Measurements from ENCODE around the gene JAG1. TPM values are rescaled to one million over a fixed set of nuclear protein-coding genes. Genes with fewer than 3 reads are reported as not detected.

The JAG1 gene
- total and polyA plus RNA-seq, 2 of the 4 experiments (the other 2 are of a cell fraction) = 10.2 to 22.6 TPM

DNA sequence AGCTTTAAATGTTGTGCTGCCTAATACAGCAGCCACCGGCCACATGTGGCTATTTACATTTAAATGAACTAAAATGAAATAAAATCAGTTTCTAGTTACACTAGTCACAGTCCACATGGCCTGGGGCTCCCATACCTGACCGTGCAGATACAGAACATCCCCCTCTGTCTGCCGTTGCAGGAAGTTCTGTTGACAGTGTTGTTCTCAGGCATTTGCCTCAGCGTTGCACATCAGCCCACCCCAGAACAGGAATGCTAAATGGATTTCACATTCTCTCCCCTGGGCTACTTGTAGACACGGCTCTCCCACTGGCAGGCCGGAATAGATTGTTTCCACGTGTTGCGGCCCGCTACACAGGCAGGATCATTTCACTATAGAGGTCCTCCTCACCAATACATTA, 26.3 kb downstream of the JAG1 start:
- H4K20me1 ChIP-seq (ENCODE audit: insufficient read depth, low read length) = peaks cover 5% of the 10 kb centered on the region
- no peak overlapping the region for H4K91ac ChIP-seq (ENCODE audit: insufficient read depth, low read depth, low read length)
- peaks cover 20% of the 10 kb centered on the region for H3K9me1 ChIP-seq (ENCODE audit: insufficient read depth, low read length)
- H3K27me3 ChIP-seq (ENCODE audit: control insufficient read depth, insufficient read depth, low read length) = no peaks in the 10 kb centered on the region
- H3K23ac ChIP-seq (ENCODE audit: low read depth, low read length) = no peak overlapping the region
- H3K4me3 ChIP-seq (ENCODE audit: insufficient read depth, low read depth, low read length) = no peak overlapping the region
- H2BK15ac ChIP-seq (ENCODE audit: low read depth, low read length) = no peak overlapping the region
- TF ChIP-seq, protein P1, sequence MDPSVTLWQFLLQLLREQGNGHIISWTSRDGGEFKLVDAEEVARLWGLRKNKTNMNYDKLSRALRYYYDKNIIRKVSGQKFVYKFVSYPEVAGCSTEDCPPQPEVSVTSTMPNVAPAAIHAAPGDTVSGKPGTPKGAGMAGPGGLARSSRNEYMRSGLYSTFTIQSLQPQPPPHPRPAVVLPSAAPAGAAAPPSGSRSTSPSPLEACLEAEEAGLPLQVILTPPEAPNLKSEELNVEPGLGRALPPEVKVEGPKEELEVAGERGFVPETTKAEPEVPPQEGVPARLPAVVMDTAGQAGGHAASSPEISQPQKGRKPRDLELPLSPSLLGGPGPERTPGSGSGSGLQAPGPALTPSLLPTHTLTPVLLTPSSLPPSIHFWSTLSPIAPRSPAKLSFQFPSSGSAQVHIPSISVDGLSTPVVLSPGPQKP (IDR thresholded peaks at IDR 0.05; ENCODE audit: borderline replicate concordance, low read depth, low read length) = no peak
- TF ChIP-seq RAD21 (IDR thresholded peaks at IDR 0.05; ENCODE audit: low read length) (peak; percentile 8; the same call in 1 of the 2 replicates), SMC3 (IDR thresholded peaks at IDR 0.05; ENCODE audit: low read depth, low read length) (no peak)
- peak overlapping the region; percentile 11; the same call in 1 of the 2 replicates for H3K4ac ChIP-seq (ENCODE audit: low read depth, low read length)
- POLR2A ChIA-PET (ENCODE audit: unreplicated experiment) = no interaction called here
- peaks cover 27% of the 10 kb centered on the region for H3K4me1 ChIP-seq (ENCODE audit: control insufficient read depth, insufficient read depth, low read length)
- CTCF ChIA-PET = no interaction called here
- H3K9ac ChIP-seq (ENCODE audit: low read depth, low read length) = no peak overlapping the region
- WGBS, 2 experiments (ENCODE audit: extremely low coverage in 2 of 2, insufficient read length in 1 of 2) = 68% methylated on average over 3 of the region's 9 CpGs; no CpG with 5 or more reads in 1 of the 2 experiments
- peak overlapping the region; percentile 67; the same call in 1 of the 2 replicates for H2AK5ac ChIP-seq (ENCODE audit: low read depth, low read length)
- in situ Hi-C loops (cut with MboI; ENCODE audit: low sequenced_read_pairs) = loop anchor here (5.0 kb wide), 1 partner anchor 85 kb away; no protein-coding TSS in a partner anchor
- H3K27ac ChIP-seq (ENCODE audit: insufficient read depth, low read length) = no peak overlapping the region
- no peak overlapping the region for H3K18ac ChIP-seq (ENCODE audit: low read depth, low read length)
- no peak overlapping the region for H3K14ac ChIP-seq (replicated peaks; ENCODE audit: low read depth, low read length)
- H4K8ac ChIP-seq (ENCODE audit: low read depth in 2 of 2, low read length in 2 of 2) = no peak overlapping the region
- no peak overlapping the region for H4K5ac ChIP-seq (ENCODE audit: low read depth, low read length)
- BruUV-seq (replicated peaks) = no TSS peak
- H3K56ac ChIP-seq (ENCODE audit: extremely low read depth, insufficient read depth, low read length) = no peak overlapping the region
- no peak overlapping the region for H2AK9ac ChIP-seq (replicated peaks; ENCODE audit: low read depth, low read length, poor library complexity)
- H2BK20ac ChIP-seq (ENCODE audit: low read depth, low read length) = no peak overlapping the region
- dilution Hi-C loops (cut with HindIII; ENCODE audit: low sequenced_read_pairs, unreplicated experiment) = no loop called here
- no peak overlapping the region for H3K4me2 ChIP-seq (ENCODE audit: low read depth, low read length)
- no peaks in the 10 kb centered on the region for H3K9me3 ChIP-seq (ENCODE audit: control insufficient read depth, insufficient read depth, low read length)
- H2AFZ ChIP-seq (replicated peaks; ENCODE audit: low read length, poor library complexity) = no peak overlapping the region
- H3K36me3 ChIP-seq (ENCODE audit: control insufficient read depth, insufficient read depth, low read length) = peaks cover 93% of the 10 kb centered on the region
- no peak for ATAC-seq (ENCODE audit: low read depth)
- intact Hi-C loops (cut with micrococcal nuclease) = loop anchor here (5.0 kb wide), 1 partner anchor 180 kb away; no protein-coding TSS in a partner anchor
- no peak overlapping the region for H2BK5ac ChIP-seq (ENCODE audit: low read depth, low read length, poor library complexity, severe bottlenecking)
- peaks cover 13 to 41% of the 10 kb centered on the region in 2 experiments for H3K79me1 ChIP-seq (ENCODE audit: low read depth in 1 of 2, low read length in 2 of 2)
- no peak for DNase-seq
- H2BK120ac ChIP-seq (ENCODE audit: low read depth, low read length) = no peak overlapping the region

All from IMR-90 (cell line).